HG02571 (cell line): ENCODE results near the gene ZMYND10.

Experiments
- ATAC-seq: cut with Tn5 transposase; IDR thresholded peaks from one replicate; pipeline ENCODE4 v1.9.1; 2021; ENCODE audit warnings: mild to moderate bottlenecking, moderate library complexity; ENCODE audit not compliant: unreplicated experiment

The ZMYND10 gene

DNA sequence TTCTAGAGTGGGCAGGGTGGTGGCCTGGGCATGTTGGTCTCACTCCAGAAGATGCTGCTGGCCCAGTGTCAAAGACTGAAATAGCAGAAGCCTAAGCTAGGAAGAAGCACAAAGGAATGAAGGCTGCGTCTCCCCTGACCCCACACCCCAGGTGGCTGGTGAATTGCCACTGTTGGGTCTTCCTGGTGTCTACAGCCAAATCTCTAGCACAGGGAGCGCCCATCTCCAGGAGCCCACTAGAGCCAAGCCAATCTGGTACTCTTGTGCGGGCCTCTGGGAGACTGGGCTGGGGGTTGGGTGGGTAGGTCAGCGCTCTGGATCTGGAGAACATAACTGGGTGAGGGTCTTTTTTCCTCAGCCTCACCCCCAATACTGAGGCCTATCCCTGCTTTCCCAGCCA is 18.4 kb downstream of the ZMYND10 start:
- no peak for ATAC-seq

DNA sequence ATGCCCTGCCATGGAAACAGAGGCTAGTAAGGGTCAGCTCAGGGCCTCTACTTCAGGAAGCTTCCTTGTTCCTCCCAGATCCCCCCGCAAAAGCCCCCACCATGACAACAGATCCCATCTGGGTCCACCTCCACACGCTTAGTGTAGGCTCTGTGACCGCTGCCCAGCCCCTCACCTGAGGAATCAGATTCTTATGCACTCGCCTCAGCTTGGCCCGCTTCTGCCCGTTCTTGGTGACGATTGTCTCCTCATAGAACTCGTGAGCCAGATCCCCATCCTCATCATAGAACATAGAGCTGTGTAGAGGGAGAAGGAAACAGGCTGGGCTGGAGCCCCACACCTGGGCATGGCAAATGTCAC is 19.4 kb downstream of the ZMYND10 start:
- no peak for ATAC-seq

- ATAC-seq: no peak
These were observed 19.9 kb downstream of the ZMYND10 start for GRCh38 chr3:50325497-50326181.

DNA sequence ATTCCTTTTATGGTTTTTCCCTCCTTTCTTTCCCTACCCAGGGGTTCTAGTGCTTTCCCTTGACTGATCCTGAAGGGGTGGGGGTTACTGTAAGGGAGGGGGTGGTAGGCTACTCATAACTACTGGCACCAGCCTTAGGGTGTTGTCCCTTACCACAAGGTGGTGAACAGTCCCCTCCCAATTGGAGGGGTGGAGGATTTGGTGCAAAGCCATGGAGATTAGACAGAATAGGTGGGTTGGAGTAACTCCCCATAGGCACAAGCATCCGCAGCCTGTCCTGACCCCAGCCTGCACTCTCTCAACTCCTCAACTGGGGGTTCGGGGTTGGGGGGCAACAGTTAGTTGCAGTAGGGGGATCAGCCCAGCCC is 20.4 kb downstream of the ZMYND10 start:
- ATAC-seq: no peak

DNA sequence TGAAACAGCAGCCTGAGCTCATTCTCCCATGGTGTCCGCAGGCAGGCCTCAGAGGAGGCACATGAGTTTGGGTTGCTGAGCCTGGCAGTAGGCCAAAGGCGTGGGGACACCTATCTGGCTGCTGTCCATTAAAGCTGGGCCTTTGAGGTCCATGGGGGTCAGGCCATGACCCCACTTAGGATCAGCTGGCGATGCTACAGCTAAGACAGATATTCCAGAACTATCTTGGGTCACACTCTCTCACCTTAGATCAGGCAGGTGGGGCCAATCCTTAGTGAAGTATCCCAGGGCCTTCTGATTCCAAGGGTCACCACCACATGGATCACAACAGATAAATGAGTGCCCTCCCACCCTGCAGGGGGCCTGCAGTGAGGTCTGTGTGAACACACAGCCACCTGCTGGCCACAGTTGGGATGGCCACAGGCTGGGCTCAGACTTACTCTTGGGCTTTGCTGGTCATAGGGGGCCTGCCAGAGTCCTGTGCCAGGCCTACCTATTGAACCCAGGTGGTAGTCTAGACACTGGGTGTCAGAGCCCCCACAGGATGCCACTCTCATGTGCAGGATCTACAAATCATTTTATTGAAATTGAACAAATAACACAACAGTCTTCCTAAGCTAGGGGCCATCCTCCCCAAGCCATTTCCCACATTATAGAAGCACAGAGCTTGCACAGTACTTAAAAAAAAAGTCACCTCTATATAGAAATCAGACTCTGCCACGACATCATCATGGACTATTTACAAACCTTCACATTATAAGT is 21.0 kb downstream of the ZMYND10 start:
- no peak for ATAC-seq

GRCh38 chr3:50323614-50324199 is 21.8 kb downstream of the ZMYND10 start:
- ATAC-seq: no peak

DNA sequence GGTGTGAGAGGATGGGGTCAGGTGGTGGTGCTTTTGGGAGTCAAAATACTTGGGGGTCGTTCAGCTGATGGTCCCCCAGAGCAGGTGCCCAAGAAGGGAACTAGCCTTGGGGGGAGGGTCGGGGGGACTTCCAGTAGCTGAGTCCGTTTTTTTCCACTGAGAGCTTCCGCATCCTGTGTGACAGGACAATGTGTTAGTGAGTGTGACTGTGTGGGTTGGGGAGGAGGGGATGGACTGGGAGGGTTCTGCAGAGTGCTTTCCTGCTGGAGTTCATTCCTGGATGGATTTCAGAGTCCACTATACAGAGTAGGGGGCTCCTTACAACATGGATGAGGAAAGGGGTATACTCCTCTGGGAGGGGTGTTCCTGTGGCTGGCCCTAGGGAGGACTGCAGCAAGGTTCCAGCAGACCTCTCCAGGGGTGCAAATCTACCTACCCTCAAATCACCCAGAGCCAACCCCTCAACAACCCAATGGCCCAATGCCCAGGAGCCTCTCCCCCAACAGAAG is 22.4 kb downstream of the ZMYND10 start:
- ATAC-seq: no peak

DNA sequence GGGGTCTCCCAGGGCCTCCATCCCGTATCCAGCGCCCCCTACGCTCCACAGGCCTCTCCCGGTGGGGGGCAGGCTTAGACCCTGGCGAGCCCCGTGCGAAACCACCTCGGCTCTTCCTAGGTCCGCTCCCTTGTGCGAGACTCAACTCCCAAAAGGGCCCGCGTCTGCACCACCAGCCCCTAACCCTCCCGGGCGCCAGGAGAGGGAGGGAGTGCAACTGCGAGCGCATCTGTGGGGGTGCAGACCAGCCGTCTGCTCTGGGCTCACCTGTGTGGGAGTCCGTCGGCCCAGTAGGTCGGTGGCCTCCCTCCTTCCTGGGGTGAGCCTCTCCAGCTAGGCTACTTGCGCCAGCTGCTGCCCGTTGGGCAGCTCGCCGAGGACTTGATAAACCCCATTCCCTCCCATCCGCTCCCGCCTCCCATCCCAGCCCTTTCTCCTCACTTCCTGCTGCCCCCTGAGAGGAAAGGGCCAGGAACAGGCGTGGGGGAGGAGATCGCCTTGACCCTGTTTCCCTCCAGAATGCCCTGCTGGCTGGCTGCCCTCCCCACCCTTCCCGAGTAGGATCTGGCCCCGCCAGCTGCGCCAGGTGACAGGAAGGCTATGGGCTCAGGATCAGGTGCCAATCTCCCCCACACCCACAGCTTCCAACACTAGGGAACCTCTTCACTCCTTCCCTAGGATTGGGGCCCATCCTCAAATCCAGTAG is 23.0 kb downstream of the ZMYND10 start, which contains the start of gene HYAL2:
TSS of gene HYAL2 (minus strand) at position 360 of the 706 bp plus-strand sequence. CDS start 2,256 bp downstream, outside the sequence.
- no peak for ATAC-seq

DNA sequence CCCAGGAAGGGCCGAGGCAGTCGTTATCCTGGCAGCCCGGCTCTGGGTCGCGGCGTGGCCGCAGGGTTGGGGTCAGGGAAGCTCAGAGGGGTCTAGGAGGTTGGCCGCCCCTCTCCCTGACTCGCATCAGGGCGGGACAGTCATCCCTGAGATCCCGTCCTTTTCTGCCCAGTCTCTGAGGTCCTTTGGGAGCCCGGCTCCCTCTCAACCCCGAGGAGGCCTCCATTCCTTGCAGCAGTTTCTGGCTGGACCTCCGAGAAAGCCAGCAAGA is 23.5 kb downstream of the ZMYND10 start:
- no peak for ATAC-seq

GRCh38 chr3:50321336-50322114 is 24.0 kb downstream of the ZMYND10 start:
- peak; percentile 71 for ATAC-seq

GRCh38 chr3:50320853-50321335 is 24.6 kb downstream of the ZMYND10 start:
- peak; percentile 49 for ATAC-seq

- no peak for ATAC-seq
These were observed 25.5 kb downstream of the ZMYND10 start for GRCh38 chr3:50319894-50320625.

DNA sequence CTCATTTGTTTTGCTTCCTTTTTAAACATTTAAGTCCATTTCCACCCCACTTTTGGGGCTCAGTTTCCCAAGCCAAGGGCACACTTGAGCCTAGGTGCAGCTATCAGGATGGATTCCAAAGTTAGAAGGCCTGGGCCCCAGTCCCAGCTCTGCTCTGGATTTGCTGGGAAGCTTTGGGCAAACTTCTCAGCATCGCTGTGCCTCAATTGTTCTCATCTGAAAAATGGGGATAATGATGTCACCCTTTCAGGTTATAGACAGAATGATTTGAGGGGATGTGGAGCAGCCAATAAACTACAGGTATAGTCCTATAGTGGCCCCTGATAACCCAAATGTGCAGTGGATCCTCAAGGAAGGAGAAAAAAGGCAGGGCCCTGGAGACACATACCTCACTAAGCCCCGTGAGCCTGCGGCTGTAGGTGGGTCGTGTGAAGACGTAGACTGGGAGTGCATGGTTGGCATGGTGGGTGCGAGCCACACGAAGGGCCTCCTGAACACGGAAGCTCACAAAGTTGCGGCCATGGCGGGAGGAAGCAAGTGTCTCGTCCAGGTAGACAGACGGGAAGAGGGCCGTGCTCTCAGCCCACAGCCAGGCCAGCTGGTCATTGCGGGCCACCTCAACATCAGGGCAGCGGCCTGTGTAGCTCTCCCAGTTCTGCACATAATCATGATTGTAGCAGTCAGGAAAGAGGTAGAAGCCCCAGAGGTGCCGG is 26.2 kb downstream of the ZMYND10 start:
- no peak for ATAC-seq

- no peak for ATAC-seq
These were observed 26.9 kb downstream of the ZMYND10 start for GRCh38 chr3:50318615-50319014.

GRCh38 chr3:50318163-50318562 is 27.4 kb downstream of the ZMYND10 start:
- no peak for ATAC-seq

- ATAC-seq: no peak
These were observed 28.2 kb downstream of the ZMYND10 start for GRCh38 chr3:50317300-50317699.

GRCh38 chr3:50316657-50317242 is 28.8 kb downstream of the ZMYND10 start:
- ATAC-seq: no peak

DNA sequence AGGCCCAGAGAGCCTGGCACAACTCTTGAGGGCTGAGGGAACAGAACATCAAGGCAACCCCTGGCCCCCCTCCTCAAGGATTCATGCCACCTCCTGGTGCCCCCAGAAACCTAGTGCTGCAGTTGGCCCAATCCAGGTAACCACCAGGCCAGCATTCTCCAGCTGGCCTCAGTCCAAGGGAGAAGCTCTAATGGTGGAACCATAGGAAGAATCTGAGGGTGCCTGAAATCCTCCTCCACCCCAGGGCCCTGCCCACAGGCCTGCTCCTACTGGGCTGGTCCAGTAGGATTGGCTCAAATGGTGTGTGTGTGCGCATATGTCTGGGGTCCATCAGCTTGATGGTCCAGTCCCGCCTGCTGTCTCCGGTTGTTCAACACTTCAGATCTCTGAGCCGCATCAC is 30.7 kb downstream of the ZMYND10 start:
- ATAC-seq: no peak

DNA sequence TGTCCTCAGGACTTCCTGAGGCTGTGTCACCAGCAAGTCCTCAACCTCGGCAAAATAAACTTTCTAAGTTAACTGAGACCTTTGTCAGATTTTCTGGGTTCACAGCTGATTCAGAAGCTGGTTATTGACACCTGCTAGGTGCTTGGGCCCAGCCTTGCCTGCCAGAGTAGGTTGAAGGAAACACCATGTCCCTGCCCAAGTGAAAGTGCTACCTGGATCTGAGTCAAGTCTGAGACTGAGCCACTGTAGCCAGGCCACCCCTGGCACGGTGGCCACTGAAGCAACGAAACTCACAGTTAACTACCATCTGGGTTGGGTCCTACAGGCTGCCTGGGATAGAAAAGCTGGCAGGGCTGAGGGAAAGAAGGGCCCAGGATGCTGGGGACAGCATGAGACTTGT is 31.2 kb downstream of the ZMYND10 start:
- no peak for ATAC-seq
